ENCODE data around the gene OR2A25. TPM values are rescaled to one million over a fixed set of nuclear protein-coding genes. Genes with fewer than 3 reads are reported as not detected.
"Not testable (repeated sequence)": the region's sequence is repeated elsewhere in the genome, so short reads cannot be mapped to it uniquely, and the experiment has no call there.

OR2A25 gene
- total RNA-seq, 4 donors from 2014 or later, result not detected

DNA sequence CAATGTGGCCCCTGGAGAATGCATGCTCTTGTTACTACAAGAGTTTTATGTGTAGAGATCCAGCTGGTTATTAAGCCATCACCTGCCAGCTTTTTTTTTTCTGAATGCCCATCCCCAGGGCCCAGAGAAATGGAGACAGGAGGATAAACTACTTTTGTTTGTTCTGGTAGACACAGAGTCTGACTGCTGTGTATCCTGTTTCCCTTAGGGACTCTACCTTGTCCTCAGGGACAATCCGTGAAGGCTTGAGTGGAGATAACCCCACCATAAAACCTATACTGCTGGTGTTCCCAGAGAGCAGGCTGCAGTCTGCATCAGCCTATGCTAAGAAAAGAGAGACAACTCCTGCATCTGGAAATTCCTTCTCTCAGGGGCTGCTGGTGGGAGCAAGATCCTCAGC is 21.0 kb upstream of the OR2A25 start, which contains the start of gene OR2A5:
OR2A5 (plus strand) TSS at position 301 of the 400 bp plus-strand sequence. CDS start 1,454 bp downstream, outside the sequence.
- no peaks in the 10 kb centered on the region for H3K27me3 ChIP-seq
- no peaks in the 10 kb centered on the region for H3K36me3 ChIP-seq
- TF ChIP-seq, protein P1, sequence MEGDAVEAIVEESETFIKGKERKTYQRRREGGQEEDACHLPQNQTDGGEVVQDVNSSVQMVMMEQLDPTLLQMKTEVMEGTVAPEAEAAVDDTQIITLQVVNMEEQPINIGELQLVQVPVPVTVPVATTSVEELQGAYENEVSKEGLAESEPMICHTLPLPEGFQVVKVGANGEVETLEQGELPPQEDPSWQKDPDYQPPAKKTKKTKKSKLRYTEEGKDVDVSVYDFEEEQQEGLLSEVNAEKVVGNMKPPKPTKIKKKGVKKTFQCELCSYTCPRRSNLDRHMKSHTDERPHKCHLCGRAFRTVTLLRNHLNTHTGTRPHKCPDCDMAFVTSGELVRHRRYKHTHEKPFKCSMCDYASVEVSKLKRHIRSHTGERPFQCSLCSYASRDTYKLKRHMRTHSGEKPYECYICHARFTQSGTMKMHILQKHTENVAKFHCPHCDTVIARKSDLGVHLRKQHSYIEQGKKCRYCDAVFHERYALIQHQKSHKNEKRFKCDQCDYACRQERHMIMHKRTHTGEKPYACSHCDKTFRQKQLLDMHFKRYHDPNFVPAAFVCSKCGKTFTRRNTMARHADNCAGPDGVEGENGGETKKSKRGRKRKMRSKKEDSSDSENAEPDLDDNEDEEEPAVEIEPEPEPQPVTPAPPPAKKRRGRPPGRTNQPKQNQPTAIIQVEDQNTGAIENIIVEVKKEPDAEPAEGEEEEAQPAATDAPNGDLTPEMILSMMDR (IDR thresholded peaks at IDR 0.05), result no peak
- TF ChIP-seq POLR2AphosphoS5 (IDR thresholded peaks at IDR 0.05), result no peak
- no peak for TF ChIP-seq POLR2A (IDR thresholded peaks at IDR 0.05)
- no peak for TF ChIP-seq EP300 (IDR thresholded peaks at IDR 0.05)
- no peak within 1 kb of the TSS for H3K27ac ChIP-seq
- H3K9me3 ChIP-seq, result no peaks in the 10 kb centered on the region
- no peak within 1 kb of the TSS for H3K4me3 ChIP-seq
- ATAC-seq, result no peak
- 43% methylated on average over 1 of the region's 1 CpG; no CpG with 5 or more reads in 1 of the 2 donors for WGBS, 2 donors (ENCODE audit: low coverage in 1 of 2)
- no peaks in the 10 kb centered on the region for H3K4me1 ChIP-seq

- Histone ChIP-seq H3K27ac (no peak overlapping the region), H3K4me1 (no peaks in the 10 kb centered on the region), H3K36me3 (no peaks in the 10 kb centered on the region), H3K27me3 (no peaks in the 10 kb centered on the region), H3K4me3 (no peak overlapping the region), H3K9me3 (no peaks in the 10 kb centered on the region)
- 31 to 50% methylated on average over 2 of the region's 2 CpGs for WGBS, 2 donors (ENCODE audit: low coverage in 1 of 2)
- no peak for ATAC-seq
- TF ChIP-seq POLR2A (IDR thresholded peaks at IDR 0.05) (no peak), POLR2AphosphoS5 (IDR thresholded peaks at IDR 0.05) (no peak), EP300 (IDR thresholded peaks at IDR 0.05) (no peak)
- TF ChIP-seq, protein P1 (IDR thresholded peaks at IDR 0.05), result no peak
Measured at GRCh38 chr7:144049491-144049890, 20.1 kb upstream of the OR2A25 start.

- Histone ChIP-seq H3K9me3 (no peaks in the 10 kb centered on the region), H3K27me3 (no peaks in the 10 kb centered on the region), H3K4me1 (no peaks in the 10 kb centered on the region), H3K27ac (no peak overlapping the region), H3K4me3 (no peak overlapping the region), H3K36me3 (no peaks in the 10 kb centered on the region)
- ATAC-seq, result no peak
- 48 to 52% methylated on average over 2 to 3 of the region's 3 CpGs for WGBS, 2 donors (ENCODE audit: low coverage in 1 of 2)
- no peak for TF ChIP-seq EP300 (IDR thresholded peaks at IDR 0.05)
- TF ChIP-seq POLR2A (IDR thresholded peaks at IDR 0.05), result no peak
- TF ChIP-seq POLR2AphosphoS5 (IDR thresholded peaks at IDR 0.05), result no peak
Measured at GRCh38 chr7:144050093-144050492, 19.5 kb upstream of the OR2A25 start.

DNA sequence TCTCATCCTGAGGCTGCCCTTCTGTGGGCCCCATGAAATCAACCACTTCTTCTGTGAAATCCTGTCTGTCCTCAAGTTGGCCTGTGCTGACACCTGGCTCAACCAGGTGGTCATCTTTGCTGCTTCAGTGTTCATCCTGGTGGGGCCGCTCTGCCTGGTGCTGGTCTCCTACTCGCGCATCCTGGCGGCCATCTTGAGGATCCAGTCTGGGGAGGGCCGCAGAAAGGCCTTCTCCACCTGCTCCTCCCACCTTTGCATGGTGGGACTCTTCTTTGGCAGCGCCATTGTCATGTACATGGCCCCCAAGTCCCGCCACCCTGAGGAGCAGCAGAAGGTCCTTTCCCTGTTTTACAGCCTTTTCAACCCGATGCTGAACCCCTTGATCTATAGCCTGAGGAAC is 18.7 kb upstream of the OR2A25 start:
- H3K27me3 ChIP-seq, H3K9me3 ChIP-seq, H3K4me3 ChIP-seq, H3K4me1 ChIP-seq, H3K36me3 ChIP-seq, H3K27ac ChIP-seq, ATAC-seq: not testable (repeated sequence)
- 100% methylated on average over 1 of the region's 8 CpGs; no CpG with 5 or more reads in 1 of the 2 donors for WGBS, 2 donors (ENCODE audit: low coverage in 1 of 2)

- no peak for TF ChIP-seq POLR2AphosphoS5 (IDR thresholded peaks at IDR 0.05)
- TF ChIP-seq EP300 (IDR thresholded peaks at IDR 0.05), result no peak
- TF ChIP-seq, protein P1 (IDR thresholded peaks at IDR 0.05), result no peak
- no peak for TF ChIP-seq POLR2A (IDR thresholded peaks at IDR 0.05)
- 74 to 85% methylated on average over 3 of the region's 3 CpGs for WGBS, 2 donors (ENCODE audit: low coverage in 1 of 2)
- no peak overlapping the region for H3K27ac ChIP-seq
- H3K36me3 ChIP-seq, result no peaks in the 10 kb centered on the region
- peaks cover 0 to 12% (median 0%) of the 10 kb centered on the region in 3 donors for H3K9me3 ChIP-seq
- no peak for ATAC-seq
- no peaks in the 10 kb centered on the region for H3K27me3 ChIP-seq
- no peak overlapping the region for H3K4me3 ChIP-seq
- H3K4me1 ChIP-seq, result no peaks in the 10 kb centered on the region
Measured at GRCh38 chr7:144057954-144058353, 11.7 kb upstream of the OR2A25 start.

- H3K4me1 ChIP-seq, result no peaks in the 10 kb centered on the region
- H3K4me3 ChIP-seq, result no peak overlapping the region
- H3K9me3 ChIP-seq, result peaks cover 0 to 12% (median 0%) of the 10 kb centered on the region in 3 donors
- no peak for ATAC-seq
- no peak overlapping the region for H3K27ac ChIP-seq
- TF ChIP-seq POLR2A (IDR thresholded peaks at IDR 0.05) (no peak), POLR2AphosphoS5 (IDR thresholded peaks at IDR 0.05) (no peak), EP300 (IDR thresholded peaks at IDR 0.05) (no peak)
- TF ChIP-seq, protein P1 (IDR thresholded peaks at IDR 0.05), result no peak
- 21 to 43% methylated on average over 3 of the region's 3 CpGs for WGBS, 2 donors (ENCODE audit: low coverage in 1 of 2)
- H3K27me3 ChIP-seq, result no peaks in the 10 kb centered on the region
- H3K36me3 ChIP-seq, result no peaks in the 10 kb centered on the region
Measured at GRCh38 chr7:144063710-144064109, 5.9 kb upstream of the OR2A25 start.
